Liver (tissue), 9 donors: ENCODE data around the gene VENTX. TPM values are rescaled to one million over a fixed set of nuclear protein-coding genes. Genes with fewer than 3 reads are reported as not detected.

Source experiments
- DNase-seq: peaks from one replicate; pipeline ENCODE4 v3.0.0-alpha.2; 2017; ENCODE audit warnings: low spot score
- H3K27ac ChIP-seq, 2 donors: one replicate each; pipeline ENCODE4 v1.7.0; 2013; ENCODE audit warnings: inconsistent platforms in 2 of 2, low read length in 2 of 2, control low read depth in 1 of 2, low read depth in 1 of 2, mild to moderate bottlenecking in 1 of 2
- H3K27me3 ChIP-seq, 4 donors: one replicate each; pipeline versions ENCODE4 v1.6.1 to v1.7.0; 2013; ENCODE audit warnings: low read length in 3 of 4, inconsistent platforms in 1 of 4, mild to moderate bottlenecking in 1 of 4, moderate library complexity in 1 of 4; ENCODE audit not compliant: control insufficient read depth in 4 of 4, insufficient read depth in 4 of 4
- H3K36me3 ChIP-seq, 4 donors: one replicate each; pipeline versions ENCODE4 v1.6.1 to v1.7.0; 2013; ENCODE audit warnings: low read length in 3 of 4, mild to moderate bottlenecking in 3 of 4, low read depth in 1 of 4, moderate library complexity in 1 of 4; ENCODE audit not compliant: control insufficient read depth in 4 of 4, insufficient read depth in 3 of 4
- H3K4me1 ChIP-seq, 4 donors: one replicate each; pipeline versions ENCODE4 v1.6.1 to v1.7.0; 2013; ENCODE audit warnings: low read length in 3 of 4, mild to moderate bottlenecking in 3 of 4, moderate library complexity in 1 of 4; ENCODE audit not compliant: control insufficient read depth in 4 of 4, insufficient read depth in 4 of 4
- H3K4me3 ChIP-seq, 3 donors: one replicate each; pipeline versions ENCODE4 v1.6.1 to v1.7.0; 2013; ENCODE audit warnings: low read length in 3 of 3, control low read depth in 1 of 3, low read depth in 1 of 3, mild to moderate bottlenecking in 1 of 3
- H3K9ac ChIP-seq, 2 donors: one replicate each; pipeline ENCODE4 v1.7.0; 2013; ENCODE audit warnings: low read length in 2 of 2, mild to moderate bottlenecking in 2 of 2, moderate library complexity in 2 of 2, control low read depth in 1 of 2, low read depth in 1 of 2
- H3K9me3 ChIP-seq, 4 donors: one replicate each; pipeline versions ENCODE4 v1.6.1 to v1.7.0; 2013; ENCODE audit warnings: low read length in 3 of 4; ENCODE audit not compliant: control insufficient read depth in 4 of 4
- ATF3 ChIP-seq: IDR thresholded peaks from 2 replicates; pipeline ENCODE4 v1.6.1; 2016; ENCODE audit warnings: antibody characterized with exemption
- CTCF ChIP-seq: fragments of 150-350 bp; IDR thresholded peaks from 2 replicates; pipeline ENCODE4 v1.5.1; 2017; ENCODE audit warnings: improper control_type of control experiment, low read depth, low read length; ENCODE audit not compliant: missing input control
- FOXA1 ChIP-seq: IDR thresholded peaks from 2 replicates; pipeline ENCODE4 v1.6.1; 2016; ENCODE audit warnings: antibody characterized with exemption
- FOXA2 ChIP-seq: IDR thresholded peaks from 2 replicates; pipeline ENCODE4 v1.6.1; 2016; ENCODE audit warnings: antibody characterized with exemption
- GABPA ChIP-seq, 2 donors: IDR thresholded peaks in 1 of 2; conservative IDR thresholded peaks in 1 of 2; 2 replicates each; pipeline ENCODE4 v1.6.1; 2016; ENCODE audit warnings: antibody characterized with exemption in 2 of 2, mild to moderate bottlenecking in 1 of 2, moderate library complexity in 1 of 2
- HNF4A ChIP-seq, 2 donors: conservative IDR thresholded peaks; 2 replicates each; pipeline ENCODE4 v1.6.1; 2016; ENCODE audit warnings: antibody characterized with exemption in 2 of 2, mild to moderate bottlenecking in 2 of 2
- HNF4G ChIP-seq: IDR thresholded peaks from 2 replicates; pipeline ENCODE4 v1.6.1; 2016; ENCODE audit warnings: antibody characterized with exemption
- JUND ChIP-seq, 2 donors: IDR thresholded peaks; 2 replicates each; pipeline ENCODE4 v1.6.1; 2016; ENCODE audit warnings: antibody characterized with exemption in 2 of 2
- MAX ChIP-seq: IDR thresholded peaks from 2 replicates; pipeline ENCODE4 v1.6.1; 2016; ENCODE audit warnings: antibody characterized with exemption
- NR2F2 ChIP-seq: IDR thresholded peaks from 2 replicates; pipeline ENCODE4 v1.6.1; 2016; ENCODE audit warnings: antibody characterized with exemption
- RAD21 ChIP-seq, 2 donors: IDR thresholded peaks; 2 replicates each; pipeline ENCODE4 v1.6.1; 2016; ENCODE audit warnings: antibody characterized with exemption in 2 of 2, mild to moderate bottlenecking in 2 of 2
- REST ChIP-seq: IDR thresholded peaks from 2 replicates; pipeline ENCODE4 v1.6.1; 2016; ENCODE audit warnings: antibody characterized with exemption, mild to moderate bottlenecking
- RXRA ChIP-seq, 2 donors: IDR thresholded peaks; 2 replicates each; pipeline ENCODE4 v1.6.1; 2017 to 2018; ENCODE audit warnings: antibody characterized with exemption in 2 of 2, mild to moderate bottlenecking in 1 of 2
- SP1 ChIP-seq: IDR thresholded peaks from 2 replicates; pipeline ENCODE4 v1.6.1; 2018; ENCODE audit warnings: antibody characterized with exemption, mild to moderate bottlenecking
- TAF1 ChIP-seq: conservative IDR thresholded peaks from 2 replicates; pipeline ENCODE4 v1.6.1; 2016; ENCODE audit warnings: antibody characterized with exemption, mild to moderate bottlenecking
- YY1 ChIP-seq: IDR thresholded peaks from 2 replicates; pipeline ENCODE4 v1.6.1; 2016; ENCODE audit warnings: antibody characterized with exemption, mild to moderate bottlenecking
- ZBTB33 ChIP-seq: IDR thresholded peaks from 2 replicates; pipeline ENCODE4 v1.6.1; 2016; ENCODE audit warnings: antibody characterized with exemption
- WGBS: extraction: QIAGEN DNeasy Blood & Tissue Kit; methylation state at CpG from one replicate; pipeline ENCODE4 v1.1.7; 2013; 5-methylcytosine and 5-hydroxymethylcytosine counted together
- polyA plus RNA-seq, 2 donors: library from polyadenylated mRNA; stranded (reverse) in 1 of 2; unstranded in 1 of 2; fragments of 200-250 nt in 1 of 2; fragments of >200 nt in 1 of 2; fragmentation: Nextera tagmentation in 1 of 2; extraction: Ambion mirVana in 1 of 2; gene quantifications; one replicate each; pipeline versions ENCODE4 v1.2.1 to v1.2.3, GENCODE V29; 2013 to 2015
- total RNA-seq, 2 donors: library from RNA; depleted of rRNA; stranded (reverse); fragments of >200 nt; gene quantifications; one replicate each; pipeline ENCODE4 v1.2.3, GENCODE V29; 2014
- donor health status: healthy.
- donor health status: healthy.
- donor health status: healthy.
- donor health status: healthy.
- donor health status: healthy.

VENTX gene
- total and polyA plus RNA-seq, 4 donors: 0.05 to 0.25 (median 0.09) TPM

GRCh38 chr10:133252223-133252552 is 14.5 kb downstream of the VENTX start:
- no peak overlapping the region for H3K27ac ChIP-seq
- no peak for DNase-seq
- WGBS: 78% methylated on average over 12 of the region's 12 CpGs

More at GRCh38 chr10:133252223-133252552, 14.5 kb downstream of the VENTX start:
- Histone ChIP-seq H3K4me3 (no peak overlapping the region), H3K27me3 (peaks cover 0 to 3% (median 0%) of the 10 kb centered on the region in 4 donors), H3K4me1 (peaks cover 0 to 6% (median 3%) of the 10 kb centered on the region in 4 donors), H3K9ac (no peak overlapping the region), H3K36me3 (no peaks in the 10 kb centered on the region), H3K9me3 (no peaks in the 10 kb centered on the region)
- TF ChIP-seq GABPA (IDR thresholded peaks at IDR 0.05 in 1 of 2, conservative IDR thresholded peaks at IDR 0.05 in 1 of 2) (no peak), TAF1 (no peak), YY1 (no peak), HNF4A (conservative IDR thresholded peaks at IDR 0.05) (no peak), JUND (IDR thresholded peaks at IDR 0.05) (no peak), HNF4G (no peak), FOXA2 (no peak), NR2F2 (no peak), ATF3 (no peak), RAD21 (IDR thresholded peaks at IDR 0.05) (no peak), SP1 (no peak), REST (no peak), RXRA (IDR thresholded peaks at IDR 0.05) (no peak), MAX (no peak), FOXA1 (no peak), ZBTB33 (no peak), CTCF (no peak)
